ENCODE data around the gene OR6Y1. TPM values are rescaled to one million over a fixed set of nuclear protein-coding genes. Genes with fewer than 3 reads are reported as not detected.

OR6Y1 gene
- polyA plus RNA-seq, 1 experiment, result not detected

DNA sequence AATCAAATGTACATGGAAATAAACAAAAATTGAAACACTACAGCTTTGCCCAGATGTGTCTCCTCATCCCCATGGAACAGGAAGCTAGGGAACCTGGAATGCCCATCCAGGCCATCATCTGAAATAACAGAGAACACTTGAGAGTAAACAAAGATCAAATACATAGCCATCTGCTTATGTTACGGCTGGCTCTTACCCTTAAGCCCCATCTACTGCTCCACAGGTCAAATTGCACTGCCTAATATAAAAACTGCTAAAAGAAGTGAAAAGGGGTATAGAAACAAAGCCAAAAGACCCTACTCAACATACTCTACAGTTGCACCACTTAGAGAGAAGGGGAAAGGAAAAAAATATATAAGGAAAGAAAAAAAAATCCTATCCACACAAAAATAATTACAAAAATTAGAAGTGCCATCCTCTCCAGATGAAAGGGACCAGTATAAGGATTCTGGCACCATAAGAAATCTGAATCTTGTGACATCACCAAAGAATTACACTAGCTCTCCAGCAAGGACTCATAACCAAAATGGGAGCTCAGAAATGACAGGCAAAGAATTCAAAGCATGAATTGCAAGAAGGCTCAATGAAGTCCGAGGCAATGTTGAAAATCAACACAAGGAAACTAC, 26.9 kb downstream of the OR6Y1 start:
- ChIA-PET CTCF (interaction anchor here (0.9 to 1.6 kb wide), 6 partner anchors 13 to 564 kb away, joined by 3 to 6 read pairs (median 4); no protein-coding TSS in a partner anchor), POLR2A (no interaction called here)
- H3K36me3 ChIP-seq (ENCODE audit: control insufficient read depth, insufficient read depth, low read length), result no peaks in the 10 kb centered on the region
- TF ChIP-seq, protein P1, sequence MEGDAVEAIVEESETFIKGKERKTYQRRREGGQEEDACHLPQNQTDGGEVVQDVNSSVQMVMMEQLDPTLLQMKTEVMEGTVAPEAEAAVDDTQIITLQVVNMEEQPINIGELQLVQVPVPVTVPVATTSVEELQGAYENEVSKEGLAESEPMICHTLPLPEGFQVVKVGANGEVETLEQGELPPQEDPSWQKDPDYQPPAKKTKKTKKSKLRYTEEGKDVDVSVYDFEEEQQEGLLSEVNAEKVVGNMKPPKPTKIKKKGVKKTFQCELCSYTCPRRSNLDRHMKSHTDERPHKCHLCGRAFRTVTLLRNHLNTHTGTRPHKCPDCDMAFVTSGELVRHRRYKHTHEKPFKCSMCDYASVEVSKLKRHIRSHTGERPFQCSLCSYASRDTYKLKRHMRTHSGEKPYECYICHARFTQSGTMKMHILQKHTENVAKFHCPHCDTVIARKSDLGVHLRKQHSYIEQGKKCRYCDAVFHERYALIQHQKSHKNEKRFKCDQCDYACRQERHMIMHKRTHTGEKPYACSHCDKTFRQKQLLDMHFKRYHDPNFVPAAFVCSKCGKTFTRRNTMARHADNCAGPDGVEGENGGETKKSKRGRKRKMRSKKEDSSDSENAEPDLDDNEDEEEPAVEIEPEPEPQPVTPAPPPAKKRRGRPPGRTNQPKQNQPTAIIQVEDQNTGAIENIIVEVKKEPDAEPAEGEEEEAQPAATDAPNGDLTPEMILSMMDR (IDR thresholded peaks at IDR 0.05; ENCODE audit: insufficient read depth, low read depth, low read length), result peak; percentile 77
- H3K4me3 ChIP-seq (ENCODE audit: low read depth, low read length), result no peak overlapping the region
- no peaks in the 10 kb centered on the region for H3K27me3 ChIP-seq (ENCODE audit: control insufficient read depth, insufficient read depth, low read length)
- DNase-seq (ENCODE audit: low read depth), result no peak

DNA sequence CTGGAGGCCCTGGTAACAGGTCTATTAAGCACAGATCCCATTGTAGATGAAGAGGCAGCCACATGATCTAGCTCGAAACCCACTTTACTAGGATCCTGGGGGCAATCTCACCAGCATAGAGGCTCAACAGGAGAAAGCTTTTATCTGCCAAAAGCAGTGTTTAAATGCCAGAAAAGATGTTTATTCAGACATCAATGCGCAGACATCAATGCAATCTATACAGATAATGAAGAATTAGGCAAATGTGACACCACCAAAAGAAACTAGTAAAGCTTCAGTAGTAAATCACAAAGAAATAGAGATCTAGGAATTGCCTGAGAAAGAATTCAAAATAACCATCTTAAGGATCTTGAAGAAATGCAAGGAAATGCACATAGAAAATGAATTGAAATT, 32.5 kb downstream of the OR6Y1 start:
- no peaks in the 10 kb centered on the region for H3K36me3 ChIP-seq (ENCODE audit: control insufficient read depth, insufficient read depth, low read length)
- no peak overlapping the region for H3K4me3 ChIP-seq (ENCODE audit: low read depth, low read length)
- no peaks in the 10 kb centered on the region for H3K27me3 ChIP-seq (ENCODE audit: control insufficient read depth, insufficient read depth, low read length)
- ChIA-PET CTCF (no interaction called here), POLR2A (interaction anchor here (0.6 kb wide), 1 partner anchor 468 kb away, joined by 5 read pairs; no protein-coding TSS in a partner anchor)
- TF ChIP-seq, protein P1 (IDR thresholded peaks at IDR 0.05; ENCODE audit: insufficient read depth, low read depth, low read length), result no peak
- no peak for DNase-seq (ENCODE audit: low read depth)

GRCh38 chr1:158520955-158521665, 33.1 kb downstream of the OR6Y1 start:
- ChIA-PET CTCF (no interaction called here), POLR2A (interaction anchor here (0.6 kb wide), 1 partner anchor 469 kb away, joined by 5 read pairs; no protein-coding TSS in a partner anchor)
- H3K4me3 ChIP-seq (ENCODE audit: low read depth, low read length), result no peak overlapping the region
- H3K27me3 ChIP-seq (ENCODE audit: control insufficient read depth, insufficient read depth, low read length), result no peaks in the 10 kb centered on the region
- no peaks in the 10 kb centered on the region for H3K36me3 ChIP-seq (ENCODE audit: control insufficient read depth, insufficient read depth, low read length)
- DNase-seq (ENCODE audit: low read depth), result no peak
- TF ChIP-seq, protein P1 (IDR thresholded peaks at IDR 0.05; ENCODE audit: insufficient read depth, low read depth, low read length), result no peak

DNA sequence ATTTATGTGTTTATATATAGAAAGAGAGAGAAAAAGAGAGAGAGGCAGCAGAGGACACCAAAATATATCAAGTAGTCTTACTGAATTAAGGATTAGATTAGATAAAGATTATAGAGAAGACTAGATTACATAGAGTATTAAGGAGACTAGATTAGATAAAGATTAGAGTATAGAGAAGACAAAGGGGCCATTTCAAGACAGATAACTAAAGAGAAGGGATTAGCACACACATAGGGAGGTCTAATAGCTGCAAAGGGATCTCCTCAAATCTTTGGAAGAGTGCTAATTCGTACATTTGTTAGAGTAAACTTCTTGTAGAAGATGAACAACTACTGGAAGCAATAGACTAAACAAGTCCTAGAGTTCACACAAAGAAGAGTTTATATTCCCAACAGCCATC, 34.2 kb downstream of the OR6Y1 start:
- no peak for DNase-seq (ENCODE audit: low read depth)
- ChIA-PET CTCF (interaction anchor here (1.5 kb wide), 1 partner anchor 13 kb away, joined by 5 read pairs; no protein-coding TSS in a partner anchor), POLR2A (no interaction called here)
- TF ChIP-seq, protein P1 (IDR thresholded peaks at IDR 0.05; ENCODE audit: insufficient read depth, low read depth, low read length), result no peak
- no peaks in the 10 kb centered on the region for H3K36me3 ChIP-seq (ENCODE audit: control insufficient read depth, insufficient read depth, low read length)
- no peak overlapping the region for H3K4me3 ChIP-seq (ENCODE audit: low read depth, low read length)
- H3K27me3 ChIP-seq (ENCODE audit: control insufficient read depth, insufficient read depth, low read length), result no peaks in the 10 kb centered on the region

DNA sequence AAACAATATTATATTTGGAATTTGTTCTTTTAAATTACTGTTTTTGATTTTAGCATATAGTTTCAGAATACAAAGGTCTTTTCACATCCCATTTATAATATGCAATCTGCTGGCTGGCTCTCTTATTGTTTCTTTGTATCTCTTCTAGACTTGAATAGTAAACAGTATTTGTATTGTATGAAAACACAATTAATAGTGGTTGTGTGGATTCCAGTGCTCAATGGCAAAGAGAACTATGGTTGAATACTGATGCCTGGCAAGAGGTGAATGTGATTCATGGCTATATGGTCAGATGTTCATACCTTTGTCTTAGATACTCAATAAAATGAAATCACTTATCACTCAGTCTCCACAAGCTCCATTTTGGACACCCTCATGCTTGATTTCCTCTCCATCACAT, 37.2 kb downstream of the OR6Y1 start:
- ChIA-PET POLR2A (no interaction called here), CTCF (no interaction called here)
- Histone ChIP-seq H3K4me3 (ENCODE audit: low read depth, low read length) (no peak overlapping the region), H3K27me3 (ENCODE audit: control insufficient read depth, insufficient read depth, low read length) (no peaks in the 10 kb centered on the region), H3K36me3 (ENCODE audit: control insufficient read depth, insufficient read depth, low read length) (no peaks in the 10 kb centered on the region)
- TF ChIP-seq, protein P1 (IDR thresholded peaks at IDR 0.05; ENCODE audit: insufficient read depth, low read depth, low read length), result no peak
- no peak for DNase-seq (ENCODE audit: low read depth)
